Heart left ventricle (tissue), 13 donors: ENCODE results near the gene ATRN.

Experiments
- POLR2A ChIP-seq, 2 donors: fragments of 450-650 bp; IDR thresholded peaks; one replicate each; pipeline ENCODE4 v1.6.1; 2017; ENCODE audit warnings: antibody characterized with exemption in 2 of 2, mild to moderate bottlenecking in 2 of 2, moderate library complexity in 2 of 2
- TF ChIP-seq, protein P1 (sequence below), 12 donors: fragments of 200-600 bp; sonication (generic) in 4 of 12; IDR thresholded peaks; one replicate each; pipeline versions ENCODE4 v1.5.0 to v1.8.0; 2018 to 2022; ENCODE audit warnings: antibody characterized with exemption in 12 of 12, mild to moderate bottlenecking in 5 of 12
- donor health status: ischemic (EF 13 %, LVEDD 7.1; RV severe dilation, severe dysfunction).
- donor health status: DM: no; HTN: yes; CAD: no.
- donor health status: DM: no; HTN: no; CAD: no.
- donor health status: ischemic (EF 25% LVEDD 6.9; RV normal size, moderate dysfunction).
- donor health status: ischemic (EF 25% LVEDD 5.7; RV mildly dilated, moderate dysfunction).
- donor health status: ischemic (EF 35%, LVEDD 5.7; RV mildly dilated, moderate dysfunction).
- donor health status: nonischemic (EF 11% LVEDD 7.7; RV severe dilation, severe dysfunction).
- donor health status: DM: yes; HTN: yes; CAD: no.
- donor health status: PGD.
- donor health status: ischemic (EF 29% LVEDD 5.4; RV normal size, mild dysfunction).
- donor health status: nonischemic (EF 23%, LVEDD 6.1; RV moderate dilation, normal function).

GRCh38 chr20:3473944-3474343 is 3.1 kb downstream of the ATRN start:
- TF ChIP-seq, protein P1, sequence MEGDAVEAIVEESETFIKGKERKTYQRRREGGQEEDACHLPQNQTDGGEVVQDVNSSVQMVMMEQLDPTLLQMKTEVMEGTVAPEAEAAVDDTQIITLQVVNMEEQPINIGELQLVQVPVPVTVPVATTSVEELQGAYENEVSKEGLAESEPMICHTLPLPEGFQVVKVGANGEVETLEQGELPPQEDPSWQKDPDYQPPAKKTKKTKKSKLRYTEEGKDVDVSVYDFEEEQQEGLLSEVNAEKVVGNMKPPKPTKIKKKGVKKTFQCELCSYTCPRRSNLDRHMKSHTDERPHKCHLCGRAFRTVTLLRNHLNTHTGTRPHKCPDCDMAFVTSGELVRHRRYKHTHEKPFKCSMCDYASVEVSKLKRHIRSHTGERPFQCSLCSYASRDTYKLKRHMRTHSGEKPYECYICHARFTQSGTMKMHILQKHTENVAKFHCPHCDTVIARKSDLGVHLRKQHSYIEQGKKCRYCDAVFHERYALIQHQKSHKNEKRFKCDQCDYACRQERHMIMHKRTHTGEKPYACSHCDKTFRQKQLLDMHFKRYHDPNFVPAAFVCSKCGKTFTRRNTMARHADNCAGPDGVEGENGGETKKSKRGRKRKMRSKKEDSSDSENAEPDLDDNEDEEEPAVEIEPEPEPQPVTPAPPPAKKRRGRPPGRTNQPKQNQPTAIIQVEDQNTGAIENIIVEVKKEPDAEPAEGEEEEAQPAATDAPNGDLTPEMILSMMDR (IDR thresholded peaks at IDR 0.05), result no peak
- no peak for TF ChIP-seq POLR2A (IDR thresholded peaks at IDR 0.05)
